Osteoblast (primary cell): ENCODE results near the gene FILIP1L. TPM values are rescaled to one million over a fixed set of nuclear protein-coding genes. Genes with fewer than 3 reads are reported as not detected.

Experiments used
- DNase-seq: peaks from one replicate; pipeline ENCODE4 v3.0.0; 2011; ENCODE audit warnings: low spot score, mixed read lengths; ENCODE audit not compliant: insufficient read length; ENCODE audit errors: missing footprints
- H2AFZ ChIP-seq: 2 replicates; pipeline ENCODE4 v1.6.0; 2011; ENCODE audit warnings: mild to moderate bottlenecking, low read length
- H3K27ac ChIP-seq: 2 replicates; pipeline ENCODE4 v1.5.1; 2011; ENCODE audit warnings: mild to moderate bottlenecking, low read depth, low read length, moderate library complexity
- H3K27me3 ChIP-seq: 2 replicates; pipeline ENCODE4 v1.6.0; 2012; ENCODE audit warnings: mild to moderate bottlenecking, control low read depth, inconsistent platforms, low read length, moderate library complexity; ENCODE audit not compliant: insufficient read depth
- H3K36me3 ChIP-seq: 2 replicates; pipeline ENCODE4 v1.5.1; 2011; ENCODE audit warnings: mild to moderate bottlenecking, low read length, control low read depth, moderate library complexity; ENCODE audit not compliant: insufficient read depth
- H3K4me1 ChIP-seq: 2 replicates; pipeline ENCODE4 v1.5.1; 2011; ENCODE audit warnings: mild to moderate bottlenecking, low read length, control low read depth, moderate library complexity; ENCODE audit not compliant: insufficient read depth
- H3K4me2 ChIP-seq: 2 replicates; pipeline ENCODE4 v1.6.0; 2011; ENCODE audit warnings: mild to moderate bottlenecking, low read length; ENCODE audit not compliant: insufficient read depth
- H3K4me3 ChIP-seq: fragments of 200-600 bp; sonication (generic); 3 replicates; pipeline ENCODE4 v1.5.1; 2012; ENCODE audit warnings: mild to moderate bottlenecking, low read length, inconsistent platforms; ENCODE audit not compliant: insufficient read depth
- H3K79me2 ChIP-seq: 2 replicates; pipeline ENCODE4 v1.6.0; 2012; ENCODE audit warnings: mild to moderate bottlenecking, low read length, control low read depth, inconsistent platforms; ENCODE audit not compliant: insufficient read depth
- H3K9me3 ChIP-seq: 2 replicates; pipeline ENCODE4 v1.5.1; 2011; ENCODE audit warnings: low read depth, low read length, control low read depth
- H4K20me1 ChIP-seq: 2 replicates; pipeline ENCODE4 v1.6.0; 2012; ENCODE audit warnings: mild to moderate bottlenecking, low read length, control low read depth; ENCODE audit not compliant: insufficient read depth
- CTCF ChIP-seq: IDR thresholded peaks from 2 replicates; pipeline ENCODE4 v1.5.1; 2011; ENCODE audit warnings: mild to moderate bottlenecking, low read depth, low read length, moderate library complexity; ENCODE audit errors: extremely low read depth
- total RNA-seq: library from RNA; depleted of rRNA; stranded (reverse); fragments of >200 nt; gene quantifications from 2 replicates; pipeline ENCODE4 v1.2.3, GENCODE V29; 2012

FILIP1L gene
- total RNA-seq, 1 donor, result 5.8 TPM

GRCh38 chr3:99984668-99985067 is 129.6 kb downstream of the FILIP1L start:
- no peak overlapping the region for H3K4me2 ChIP-seq

GRCh38 chr3:99984139-99984538 is 130.2 kb downstream of the FILIP1L start:
- no peak for DNase-seq
- H3K27me3 ChIP-seq, result no peaks in the 10 kb centered on the region
- no peaks in the 10 kb centered on the region for H3K4me1 ChIP-seq
- no peak overlapping the region for H2AFZ ChIP-seq
- no peak overlapping the region for H3K27ac ChIP-seq
- no peaks in the 10 kb centered on the region for H3K36me3 ChIP-seq
- no peak overlapping the region for H3K4me3 ChIP-seq
- no peaks in the 10 kb centered on the region for H4K20me1 ChIP-seq
- TF ChIP-seq CTCF, result no peak
- no peak overlapping the region for H3K4me2 ChIP-seq
- no peaks in the 10 kb centered on the region for H3K9me3 ChIP-seq
- no peaks in the 10 kb centered on the region for H3K79me2 ChIP-seq

More at GRCh38 chr3:99984668-99985067, 129.6 kb downstream of the FILIP1L start:
- Histone ChIP-seq H3K27ac (no peak overlapping the region), H3K27me3 (no peaks in the 10 kb centered on the region), H3K79me2 (no peaks in the 10 kb centered on the region), H3K9me3 (no peaks in the 10 kb centered on the region), H3K4me3 (no peak overlapping the region), H4K20me1 (no peaks in the 10 kb centered on the region), H3K4me1 (no peaks in the 10 kb centered on the region), H3K36me3 (no peaks in the 10 kb centered on the region), H2AFZ (no peak overlapping the region)
- no peak for TF ChIP-seq CTCF
- no peak for DNase-seq

GRCh38 chr3:99982650-99983049 is 131.7 kb downstream of the FILIP1L start:
- DNase-seq, result no peak
- H3K4me1 ChIP-seq, result no peaks in the 10 kb centered on the region
- no peak overlapping the region for H3K4me3 ChIP-seq
- no peak overlapping the region for H3K27ac ChIP-seq
- no peaks in the 10 kb centered on the region for H3K27me3 ChIP-seq
- no peak overlapping the region for H2AFZ ChIP-seq
- H3K9me3 ChIP-seq, result no peaks in the 10 kb centered on the region
- no peaks in the 10 kb centered on the region for H4K20me1 ChIP-seq
- no peak for TF ChIP-seq CTCF
- H3K36me3 ChIP-seq, result no peaks in the 10 kb centered on the region
- H3K4me2 ChIP-seq, result no peak overlapping the region
- no peaks in the 10 kb centered on the region for H3K79me2 ChIP-seq

- no peak overlapping the region for H2AFZ ChIP-seq
- H3K4me2 ChIP-seq, result no peak overlapping the region
- H3K9me3 ChIP-seq, result no peaks in the 10 kb centered on the region
- H3K36me3 ChIP-seq, result no peaks in the 10 kb centered on the region
- H3K27me3 ChIP-seq, result no peaks in the 10 kb centered on the region
- DNase-seq, result no peak
- H4K20me1 ChIP-seq, result no peaks in the 10 kb centered on the region
- no peaks in the 10 kb centered on the region for H3K79me2 ChIP-seq
- H3K27ac ChIP-seq, result no peak overlapping the region
- no peak overlapping the region for H3K4me3 ChIP-seq
- no peak for TF ChIP-seq CTCF
- H3K4me1 ChIP-seq, result no peaks in the 10 kb centered on the region
Measured at GRCh38 chr3:99981138-99981537, 133.2 kb downstream of the FILIP1L start.
